GM12878 (cell line): ENCODE measurements around the gene VASP. TPM values are rescaled to one million over a fixed set of nuclear protein-coding genes. Genes with fewer than 3 reads are reported as not detected.
A peak's percentile ranks its signal among the peaks of the same experiment; 100 is the strongest.

Source experiments
- BACH1 ChIP-seq: fragments of 450-650 bp; IDR thresholded peaks from 2 replicates; pipeline ENCODE4 v1.6.1; 2017; ENCODE audit warnings: mild to moderate bottlenecking, borderline replicate concordance
- FOXK2 ChIP-seq: fragments of 450-650 bp; IDR thresholded peaks from 2 replicates; pipeline ENCODE4 v1.6.1; 2017; ENCODE audit warnings: mild to moderate bottlenecking, moderate library complexity
- FOXM1 ChIP-seq: IDR thresholded peaks from 2 replicates; pipeline ENCODE4 v1.6.1; 2012; ENCODE audit warnings: low read depth, mild to moderate bottlenecking, inconsistent platforms, low read length, moderate library complexity
- HDGF ChIP-seq: fragments of 450-650 bp; IDR thresholded peaks from 2 replicates; pipeline ENCODE4 v1.6.1; 2016; ENCODE audit warnings: antibody characterized with exemption
- IRF4 ChIP-seq: IDR thresholded peaks from 2 replicates; pipeline ENCODE4 v1.6.1; 2011; ENCODE audit warnings: low read depth, low read length
- JUNB ChIP-seq: IDR thresholded peaks from 2 replicates; pipeline ENCODE4 v1.6.1; 2016; ENCODE audit warnings: antibody characterized with exemption, mild to moderate bottlenecking
- KDM1A ChIP-seq: fragments of 200-600 bp; sonication (generic); IDR thresholded peaks from 2 replicates; pipeline ENCODE4 v1.6.1; 2016; ENCODE audit warnings: borderline replicate concordance
- KLF5 ChIP-seq: fragments of 450-650 bp; IDR thresholded peaks from 2 replicates; pipeline ENCODE4 v1.6.1; 2014; ENCODE audit warnings: mild to moderate bottlenecking; ENCODE audit not compliant: partially characterized antibody
- MYB ChIP-seq: fragments of 150-350 bp; IDR thresholded peaks from 2 replicates; pipeline ENCODE4 v1.6.1; 2014; ENCODE audit warnings: mild to moderate bottlenecking, low read depth, low read length, borderline replicate concordance
- NBN ChIP-seq: fragments of 450-650 bp; IDR thresholded peaks from 2 replicates; pipeline ENCODE4 v1.6.1; 2016
- PAX5 ChIP-seq: IDR thresholded peaks from 2 replicates; pipeline ENCODE4 v1.6.1; 2011; ENCODE audit warnings: low read depth, low read length, borderline replicate concordance
- RUNX3 ChIP-seq: IDR thresholded peaks from 2 replicates; pipeline ENCODE4 v1.6.1; 2012; ENCODE audit warnings: low read length, inconsistent platforms
- SMC3 ChIP-seq: IDR thresholded peaks from 2 replicates; pipeline ENCODE4 v1.6.1; 2011; ENCODE audit warnings: low read length, improper control_type of control experiment, borderline replicate concordance
- SREBF1 ChIP-seq: IDR thresholded peaks from 2 replicates; pipeline ENCODE4 v1.6.1; 2012; ENCODE audit warnings: mild to moderate bottlenecking, low read length
- STAT3 ChIP-seq: IDR thresholded peaks from 2 replicates; pipeline ENCODE4 v1.6.1; 2011; ENCODE audit warnings: low read depth, low read length, improper control_type of control experiment
- SUZ12 ChIP-seq: fragments of 200-600 bp; sonication (generic); IDR thresholded peaks from one replicate; pipeline ENCODE4 v1.6.1; 2018; ENCODE audit warnings: antibody characterized with exemption, mild to moderate bottlenecking; ENCODE audit not compliant: unreplicated experiment
- ZNF384 ChIP-seq: IDR thresholded peaks from 2 replicates; pipeline ENCODE4 v1.6.1; 2012; ENCODE audit warnings: low read depth, mild to moderate bottlenecking, low read length, improper control_type of control experiment, borderline replicate concordance
- ZSCAN29 ChIP-seq: fragments of 450-650 bp; IDR thresholded peaks from 2 replicates; pipeline ENCODE4 v1.6.1; 2017; ENCODE audit warnings: mild to moderate bottlenecking, moderate library complexity
- polyA plus RNA-seq, 11 experiments: library from polyadenylated mRNA; depleted of rRNA in 4 of 11; unstranded in 6 of 11; stranded (reverse) in 5 of 11; fragments of >200 nt; fragmentation: Nextera tagmentation in 4 of 11; fragmentation: Illumina TruSeq in 1 of 11; extraction: Ambion mirVana in 4 of 11; extraction: Trizol in 1 of 11; gene quantifications; 1 replicate in 1 of 11; 2 replicates in 10 of 11; pipeline versions ENCODE4 v1.2.1 to v1.2.3, GENCODE V29; 2011 to 2016; ENCODE audit warnings: inconsistent platforms in 2 of 11, missing spikeins in 2 of 11, low read depth in 1 of 11
- total RNA-seq, 4 experiments: library from RNA; depleted of rRNA in 3 of 4; stranded (reverse); fragments of >200 nt in 3 of 4; fragmentation: Illumina TruSeq in 1 of 4; extraction: Trizol in 1 of 4; gene quantifications; 2 replicates each; pipeline versions ENCODE4 v1.2.1 to v1.2.3, GENCODE V29; 2013 to 2021
- TF ChIP-seq, protein P1 (sequence below): IDR thresholded peaks from 2 replicates; pipeline ENCODE4 v1.6.1; 2011; ENCODE audit warnings: borderline replicate concordance, low read depth, mild to moderate bottlenecking, moderate library complexity, low read length; ENCODE audit not compliant: insufficient read depth, poor library complexity, severe bottlenecking
- TF ChIP-seq, protein P2 (sequence below): IDR thresholded peaks from 2 replicates; pipeline ENCODE4 v1.6.1; 2012; ENCODE audit warnings: low read depth, low read length, improper control_type of control experiment
- TF ChIP-seq, protein P3 (sequence below): fragments of 450-650 bp; IDR thresholded peaks from 2 replicates; pipeline ENCODE4 v1.6.1; 2017; ENCODE audit warnings: mild to moderate bottlenecking
- TF ChIP-seq, protein P4 (sequence below): IDR thresholded peaks from 2 replicates; pipeline ENCODE4 v1.6.1; 2011; ENCODE audit warnings: low read depth, mild to moderate bottlenecking, low read length, moderate library complexity, borderline replicate concordance; ENCODE audit errors: extremely low read depth
- TF ChIP-seq, protein P5 (sequence below): fragments of 450-650 bp; IDR thresholded peaks from 2 replicates; pipeline ENCODE4 v1.6.1; 2016; ENCODE audit warnings: mild to moderate bottlenecking
- TF ChIP-seq, protein P6 (sequence below): IDR thresholded peaks from 2 replicates; pipeline ENCODE4 v1.6.1; 2011; ENCODE audit warnings: low read depth, low read length, improper control_type of control experiment, borderline replicate concordance

The VASP gene
- total and polyA plus RNA-seq, 10 of the 15 experiments (the other 5 are each of a cell fraction or from before 2014, with no cell fraction given), result 19.5 to 298 (median 84.8) TPM

DNA sequence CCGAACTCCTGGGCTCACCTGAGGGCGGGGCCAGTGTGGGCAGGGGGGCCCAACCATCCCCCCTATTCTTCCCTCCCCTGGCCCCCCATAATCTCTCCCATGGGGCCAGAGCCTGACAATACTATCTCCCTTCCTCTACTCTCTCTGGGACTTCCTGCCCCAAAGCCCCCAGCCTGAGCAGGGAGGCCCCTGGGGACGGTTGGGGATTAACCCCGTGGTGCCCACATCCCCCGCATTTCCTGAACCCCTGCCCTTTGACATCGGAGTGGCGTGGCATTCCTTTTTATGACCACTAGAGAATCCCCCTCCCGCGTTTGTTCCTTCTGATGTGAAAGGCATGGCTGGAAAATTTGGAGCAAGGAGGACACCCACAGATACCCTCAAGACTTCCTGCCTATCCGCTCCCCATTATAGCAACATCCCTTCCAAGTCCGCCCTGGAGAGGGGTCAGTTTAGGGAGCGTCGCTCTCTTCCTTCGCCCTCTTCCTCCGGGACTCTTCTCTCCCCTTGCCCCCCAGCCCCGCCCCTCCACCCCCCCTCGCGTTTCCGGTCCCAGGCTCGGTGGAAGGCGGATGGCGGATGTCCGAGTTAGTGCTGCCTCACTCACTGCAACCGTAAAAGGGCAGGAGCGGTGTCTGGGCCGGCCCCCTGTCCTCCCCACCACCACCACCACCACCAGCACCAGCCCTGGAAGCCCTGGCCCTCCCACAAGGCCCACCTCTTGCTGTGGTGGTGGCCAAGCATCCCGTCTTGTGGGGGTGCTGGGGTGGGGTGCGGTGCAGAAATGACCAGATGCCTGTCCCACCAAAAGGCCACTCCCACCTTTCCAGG, 1.8 kb downstream of the VASP start (continued):
- peak; percentile 22; the same call in 1 of the 2 replicates for TF ChIP-seq FOXM1
- TF ChIP-seq HDGF, result peak; percentile 87; the same call in 1 of the 2 replicates
- TF ChIP-seq SREBF1, result no peak
- no peak for TF ChIP-seq FOXK2
- TF ChIP-seq, protein P1, sequence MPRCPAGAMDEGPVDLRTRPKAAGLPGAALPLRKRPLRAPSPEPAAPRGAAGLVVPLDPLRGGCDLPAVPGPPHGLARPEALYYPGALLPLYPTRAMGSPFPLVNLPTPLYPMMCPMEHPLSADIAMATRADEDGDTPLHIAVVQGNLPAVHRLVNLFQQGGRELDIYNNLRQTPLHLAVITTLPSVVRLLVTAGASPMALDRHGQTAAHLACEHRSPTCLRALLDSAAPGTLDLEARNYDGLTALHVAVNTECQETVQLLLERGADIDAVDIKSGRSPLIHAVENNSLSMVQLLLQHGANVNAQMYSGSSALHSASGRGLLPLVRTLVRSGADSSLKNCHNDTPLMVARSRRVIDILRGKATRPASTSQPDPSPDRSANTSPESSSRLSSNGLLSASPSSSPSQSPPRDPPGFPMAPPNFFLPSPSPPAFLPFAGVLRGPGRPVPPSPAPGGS, result peak; percentile 40
- TF ChIP-seq, protein P2, sequence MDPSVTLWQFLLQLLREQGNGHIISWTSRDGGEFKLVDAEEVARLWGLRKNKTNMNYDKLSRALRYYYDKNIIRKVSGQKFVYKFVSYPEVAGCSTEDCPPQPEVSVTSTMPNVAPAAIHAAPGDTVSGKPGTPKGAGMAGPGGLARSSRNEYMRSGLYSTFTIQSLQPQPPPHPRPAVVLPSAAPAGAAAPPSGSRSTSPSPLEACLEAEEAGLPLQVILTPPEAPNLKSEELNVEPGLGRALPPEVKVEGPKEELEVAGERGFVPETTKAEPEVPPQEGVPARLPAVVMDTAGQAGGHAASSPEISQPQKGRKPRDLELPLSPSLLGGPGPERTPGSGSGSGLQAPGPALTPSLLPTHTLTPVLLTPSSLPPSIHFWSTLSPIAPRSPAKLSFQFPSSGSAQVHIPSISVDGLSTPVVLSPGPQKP, result peak; percentile 61; the same call in 1 of the 2 replicates
- TF ChIP-seq KDM1A, result no peak
- TF ChIP-seq JUNB, result no peak
- TF ChIP-seq SMC3, result no peak
- no peak for TF ChIP-seq MYB
- no peak for TF ChIP-seq STAT3
- TF ChIP-seq, protein P3, sequence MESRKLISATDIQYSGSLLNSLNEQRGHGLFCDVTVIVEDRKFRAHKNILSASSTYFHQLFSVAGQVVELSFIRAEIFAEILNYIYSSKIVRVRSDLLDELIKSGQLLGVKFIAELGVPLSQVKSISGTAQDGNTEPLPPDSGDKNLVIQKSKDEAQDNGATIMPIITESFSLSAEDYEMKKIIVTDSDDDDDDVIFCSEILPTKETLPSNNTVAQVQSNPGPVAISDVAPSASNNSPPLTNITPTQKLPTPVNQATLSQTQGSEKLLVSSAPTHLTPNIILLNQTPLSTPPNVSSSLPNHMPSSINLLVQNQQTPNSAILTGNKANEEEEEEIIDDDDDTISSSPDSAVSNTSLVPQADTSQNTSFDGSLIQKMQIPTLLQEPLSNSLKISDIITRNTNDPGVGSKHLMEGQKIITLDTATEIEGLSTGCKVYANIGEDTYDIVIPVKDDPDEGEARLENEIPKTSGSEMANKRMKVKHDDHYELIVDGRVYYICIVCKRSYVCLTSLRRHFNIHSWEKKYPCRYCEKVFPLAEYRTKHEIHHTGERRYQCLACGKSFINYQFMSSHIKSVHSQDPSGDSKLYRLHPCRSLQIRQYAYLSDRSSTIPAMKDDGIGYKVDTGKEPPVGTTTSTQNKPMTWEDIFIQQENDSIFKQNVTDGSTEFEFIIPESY, result no peak
- TF ChIP-seq, protein P4, sequence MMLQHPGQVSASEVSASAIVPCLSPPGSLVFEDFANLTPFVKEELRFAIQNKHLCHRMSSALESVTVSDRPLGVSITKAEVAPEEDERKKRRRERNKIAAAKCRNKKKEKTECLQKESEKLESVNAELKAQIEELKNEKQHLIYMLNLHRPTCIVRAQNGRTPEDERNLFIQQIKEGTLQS, result no peak
- no peak for TF ChIP-seq BACH1
- peak; percentile 79 for TF ChIP-seq RUNX3
- TF ChIP-seq, protein P5, sequence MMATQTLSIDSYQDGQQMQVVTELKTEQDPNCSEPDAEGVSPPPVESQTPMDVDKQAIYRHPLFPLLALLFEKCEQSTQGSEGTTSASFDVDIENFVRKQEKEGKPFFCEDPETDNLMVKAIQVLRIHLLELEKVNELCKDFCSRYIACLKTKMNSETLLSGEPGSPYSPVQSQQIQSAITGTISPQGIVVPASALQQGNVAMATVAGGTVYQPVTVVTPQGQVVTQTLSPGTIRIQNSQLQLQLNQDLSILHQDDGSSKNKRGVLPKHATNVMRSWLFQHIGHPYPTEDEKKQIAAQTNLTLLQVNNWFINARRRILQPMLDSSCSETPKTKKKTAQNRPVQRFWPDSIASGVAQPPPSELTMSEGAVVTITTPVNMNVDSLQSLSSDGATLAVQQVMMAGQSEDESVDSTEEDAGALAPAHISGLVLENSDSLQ, result peak; percentile 70
- no peak for TF ChIP-seq SUZ12
- TF ChIP-seq NBN, result peak; percentile 61
- no peak for TF ChIP-seq ZSCAN29
- TF ChIP-seq, protein P6, sequence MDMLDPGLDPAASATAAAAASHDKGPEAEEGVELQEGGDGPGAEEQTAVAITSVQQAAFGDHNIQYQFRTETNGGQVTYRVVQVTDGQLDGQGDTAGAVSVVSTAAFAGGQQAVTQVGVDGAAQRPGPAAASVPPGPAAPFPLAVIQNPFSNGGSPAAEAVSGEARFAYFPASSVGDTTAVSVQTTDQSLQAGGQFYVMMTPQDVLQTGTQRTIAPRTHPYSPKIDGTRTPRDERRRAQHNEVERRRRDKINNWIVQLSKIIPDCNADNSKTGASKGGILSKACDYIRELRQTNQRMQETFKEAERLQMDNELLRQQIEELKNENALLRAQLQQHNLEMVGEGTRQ, result no peak
- TF ChIP-seq PAX5, result peak; percentile 81; the same call in 1 of the 2 replicates
- TF ChIP-seq ZNF384, result no peak
- TF ChIP-seq IRF4, result peak; percentile 38; the same call in 1 of the 2 replicates
- no peak for TF ChIP-seq KLF5
